GM19025 (cell line): ENCODE results near the gene TMC3.

Experiments
- ATAC-seq: cut with Tn5 transposase; IDR thresholded peaks from one replicate; pipeline ENCODE4 v1.9.1; 2021; ENCODE audit warnings: mild to moderate bottlenecking, low read depth, moderate library complexity; ENCODE audit not compliant: unreplicated experiment

Gene TMC3

DNA sequence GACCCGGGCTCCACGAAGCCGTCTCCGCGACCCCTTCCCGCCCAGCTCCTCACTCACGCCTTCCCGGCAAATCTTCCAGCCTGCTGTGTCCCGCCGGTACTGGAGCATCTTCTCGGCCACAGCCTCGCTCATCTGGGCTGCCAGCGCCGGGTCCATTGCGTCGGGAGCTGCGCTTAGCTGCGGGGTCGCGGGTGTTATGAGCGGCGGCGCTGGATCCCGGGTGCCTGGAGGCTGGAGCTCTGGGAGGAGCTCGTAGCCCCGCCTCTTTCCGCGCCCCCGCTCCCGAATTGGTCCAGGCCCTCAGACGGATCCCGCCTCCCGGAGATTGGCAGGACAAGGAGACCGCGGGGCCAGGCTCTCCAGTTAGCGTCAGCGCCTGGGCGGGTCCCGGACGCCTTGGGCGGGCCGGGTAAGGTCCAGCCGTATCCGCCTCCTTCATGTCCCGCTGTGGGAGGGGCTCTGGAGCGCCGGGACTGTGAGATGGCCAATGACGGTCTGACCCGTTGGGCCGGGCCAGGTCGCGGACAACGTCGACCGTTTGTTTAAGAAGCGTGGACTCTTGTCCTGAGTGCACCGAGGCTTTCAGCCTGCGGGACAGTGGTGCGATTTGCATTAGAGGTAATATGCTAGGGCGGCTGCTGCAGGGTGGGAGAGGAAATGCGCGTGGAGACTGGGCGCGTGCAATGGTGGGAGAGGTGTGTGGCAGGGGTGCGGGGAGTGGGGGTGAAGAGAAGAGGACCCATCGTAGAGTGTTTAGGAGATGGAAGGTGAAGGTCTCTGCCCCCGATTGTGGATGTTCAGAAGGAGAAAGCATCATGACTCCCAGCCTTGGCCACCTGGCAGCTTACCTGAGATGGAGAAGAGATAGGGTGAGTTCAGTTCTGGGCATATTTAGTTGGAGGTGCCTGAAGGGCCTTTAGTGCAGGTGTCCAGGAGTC is 49.8 kb downstream of the TMC3 start, which contains the start of gene STARD5:
Gene STARD5 (minus strand): TSS at position 198 of the 938 bp plus-strand sequence. CDS start 42 bp downstream, at position 156.
- ATAC-seq: peak; percentile 100

- no peak for ATAC-seq
Measured at GRCh38 chr15:81323559-81323943, 50.5 kb downstream of the TMC3 start.

- no peak for ATAC-seq
Measured at GRCh38 chr15:81322676-81323253, 51.2 kb downstream of the TMC3 start.

GRCh38 chr15:81321667-81322066 is 52.3 kb downstream of the TMC3 start:
- no peak for ATAC-seq

DNA sequence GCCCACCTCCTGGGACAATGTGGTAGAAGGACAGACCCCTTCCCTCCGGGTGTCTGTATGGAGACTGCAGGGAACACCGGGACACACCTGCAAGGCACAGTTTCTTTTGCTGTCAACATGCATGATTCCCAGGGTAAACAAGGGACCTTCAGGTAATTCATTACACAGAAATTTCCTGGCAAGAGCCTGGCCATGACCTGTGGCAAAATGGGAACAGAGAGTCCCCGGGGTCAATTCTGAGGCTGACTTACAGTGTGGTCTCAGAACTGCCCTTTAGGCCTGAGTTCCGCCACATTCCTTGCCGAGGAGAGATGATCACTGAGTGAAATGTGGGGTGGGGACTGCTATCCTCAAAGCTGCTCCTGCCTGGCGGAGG is 56.4 kb downstream of the TMC3 start:
- no peak for ATAC-seq

GRCh38 chr15:81316267-81316666 is 57.7 kb downstream of the TMC3 start:
- no peak for ATAC-seq

DNA sequence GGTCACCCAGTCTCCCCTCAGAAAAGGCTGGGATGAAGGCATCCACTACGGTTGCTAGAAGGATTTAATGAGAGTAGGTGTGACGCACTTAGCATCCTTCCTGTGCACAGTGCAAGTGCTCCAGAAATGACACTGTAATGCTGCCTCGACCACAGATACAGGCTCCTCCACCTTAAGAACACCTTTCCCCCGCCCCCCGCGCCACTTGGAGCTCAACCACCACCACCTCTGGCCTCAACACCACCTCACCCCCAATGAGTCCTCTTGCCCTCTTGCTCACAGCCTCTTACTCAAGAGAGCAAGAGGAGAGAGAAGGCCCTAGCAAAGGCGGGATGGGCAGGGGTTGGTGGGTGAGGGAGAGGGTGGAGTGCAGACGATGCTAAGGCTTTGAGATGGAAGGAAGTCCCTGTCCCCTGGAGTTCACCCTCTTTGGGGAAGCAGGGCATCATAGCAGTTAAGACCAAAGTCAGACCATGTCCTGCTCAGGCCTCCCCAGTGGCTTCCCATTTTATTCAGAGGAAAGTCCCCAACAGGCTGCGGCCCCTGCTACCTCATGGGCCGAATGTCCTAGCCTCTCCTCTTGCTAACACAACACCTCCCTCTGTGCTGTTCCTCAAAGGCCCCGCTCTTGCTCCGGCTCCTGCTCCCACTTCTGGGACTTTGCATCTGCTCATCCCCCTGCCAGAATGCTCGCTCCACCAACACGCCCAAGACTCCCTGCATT is 58.4 kb downstream of the TMC3 start:
- ATAC-seq: no peak

- no peak for ATAC-seq
Measured at GRCh38 chr15:81314378-81314777, 59.6 kb downstream of the TMC3 start.

DNA sequence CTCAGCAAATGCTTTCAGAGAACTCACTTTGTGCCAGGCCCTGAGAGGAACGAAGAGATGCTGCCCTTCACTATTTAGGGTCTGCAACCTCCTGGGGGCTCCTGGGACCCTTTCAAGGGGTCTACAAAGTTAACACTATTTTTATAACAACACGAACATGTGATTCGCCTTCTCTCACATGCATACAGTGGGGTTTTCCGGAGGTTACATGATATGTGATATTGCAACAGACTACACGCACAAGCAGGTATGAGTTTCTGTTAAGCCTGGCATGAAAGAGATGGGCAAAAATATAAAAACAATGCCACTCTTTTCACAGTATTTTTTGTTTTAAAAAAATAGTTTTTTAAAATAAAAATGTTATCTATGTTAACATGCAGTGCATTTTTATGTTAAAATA is 60.3 kb downstream of the TMC3 start:
- ATAC-seq: no peak

DNA sequence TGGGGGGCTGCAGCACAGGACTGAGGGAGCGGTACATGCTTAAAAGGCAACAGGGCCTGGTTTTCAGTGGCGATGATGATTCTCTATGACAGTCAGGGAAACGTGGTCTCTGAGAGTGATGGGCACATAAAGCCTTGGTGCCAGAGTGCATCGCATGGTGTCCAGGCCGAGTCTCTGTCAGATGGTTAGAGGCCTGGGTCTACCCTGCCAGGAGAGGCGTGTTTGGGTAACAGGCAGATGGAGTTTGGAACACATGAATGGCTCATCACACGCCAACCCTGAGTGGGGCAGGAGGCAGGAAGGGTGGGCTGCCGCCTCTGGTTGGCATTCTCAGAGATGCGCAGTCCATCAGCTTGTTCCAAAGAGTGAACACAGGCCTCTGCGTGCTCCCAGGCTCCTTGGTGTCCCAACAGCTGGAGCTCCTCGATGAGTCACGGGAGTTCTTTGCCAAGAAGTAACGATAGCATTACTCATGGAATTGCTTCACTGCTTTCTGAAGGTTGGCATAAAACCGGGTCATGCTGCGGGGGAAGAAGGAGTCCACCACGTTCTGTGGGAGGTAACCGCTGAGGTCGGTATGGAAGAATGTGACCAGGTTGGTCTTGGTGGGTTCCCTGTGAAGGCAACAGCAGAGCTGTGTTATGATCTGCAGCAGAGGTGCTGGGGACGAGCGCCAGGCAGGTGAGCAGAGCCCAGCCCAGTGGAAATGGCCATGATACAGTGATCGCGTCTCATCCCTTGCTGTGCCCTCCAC is 61.0 kb downstream of the TMC3 start:
- ATAC-seq: no peak

DNA sequence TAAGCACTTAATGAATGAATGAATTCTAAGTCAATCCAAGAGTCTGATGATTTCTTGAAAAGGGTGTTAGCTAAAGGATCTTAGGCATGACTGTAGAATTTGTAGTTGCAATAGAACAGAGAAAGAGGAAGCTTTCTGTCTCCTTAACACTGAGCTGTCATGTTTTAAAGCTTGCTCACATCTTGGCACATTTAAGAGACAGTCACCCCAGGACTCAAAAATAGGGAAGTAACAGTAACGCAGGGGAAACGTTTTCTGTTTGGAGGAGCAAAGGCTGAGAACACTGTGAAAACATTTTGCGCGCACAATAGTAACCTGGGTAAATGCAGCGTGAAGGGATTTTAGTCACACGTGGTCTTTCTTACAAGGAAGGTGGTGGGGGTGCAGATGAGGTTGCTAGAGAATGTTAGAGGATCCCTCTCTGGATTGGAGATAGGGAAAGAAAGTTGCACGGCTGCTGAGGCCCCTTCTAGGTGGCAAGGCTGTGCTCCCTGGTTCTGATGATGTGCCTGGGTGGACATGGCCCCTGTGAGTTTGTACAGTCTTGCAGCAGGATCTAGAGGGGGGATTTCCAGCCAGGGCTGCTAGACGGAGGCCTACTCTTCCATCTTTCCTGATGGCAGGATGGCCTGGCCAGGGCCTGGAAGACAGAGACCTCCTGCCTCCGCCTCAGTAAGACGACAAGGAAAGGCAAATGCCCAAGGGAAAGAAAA is 62.1 kb downstream of the TMC3 start:
- ATAC-seq: no peak

DNA sequence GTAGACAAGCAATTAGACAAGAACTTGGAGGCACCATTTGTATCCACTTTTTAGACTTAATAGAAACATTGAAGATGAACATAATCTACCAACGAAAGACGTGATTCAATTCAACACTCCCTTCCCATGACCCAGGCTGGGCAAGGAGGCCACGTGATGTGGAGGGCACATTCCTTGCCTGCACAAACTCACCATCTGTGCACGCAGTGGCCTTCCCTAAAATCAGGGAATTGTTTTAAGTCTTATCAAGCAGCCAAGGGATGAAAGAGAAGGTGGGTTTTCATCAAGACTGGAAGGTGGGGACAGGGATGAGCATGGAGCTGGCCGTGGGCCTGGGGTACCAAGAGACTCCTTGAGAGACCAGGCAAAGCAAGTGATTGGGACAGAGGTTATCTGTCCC is 63.5 kb downstream of the TMC3 start:
- no peak for ATAC-seq

DNA sequence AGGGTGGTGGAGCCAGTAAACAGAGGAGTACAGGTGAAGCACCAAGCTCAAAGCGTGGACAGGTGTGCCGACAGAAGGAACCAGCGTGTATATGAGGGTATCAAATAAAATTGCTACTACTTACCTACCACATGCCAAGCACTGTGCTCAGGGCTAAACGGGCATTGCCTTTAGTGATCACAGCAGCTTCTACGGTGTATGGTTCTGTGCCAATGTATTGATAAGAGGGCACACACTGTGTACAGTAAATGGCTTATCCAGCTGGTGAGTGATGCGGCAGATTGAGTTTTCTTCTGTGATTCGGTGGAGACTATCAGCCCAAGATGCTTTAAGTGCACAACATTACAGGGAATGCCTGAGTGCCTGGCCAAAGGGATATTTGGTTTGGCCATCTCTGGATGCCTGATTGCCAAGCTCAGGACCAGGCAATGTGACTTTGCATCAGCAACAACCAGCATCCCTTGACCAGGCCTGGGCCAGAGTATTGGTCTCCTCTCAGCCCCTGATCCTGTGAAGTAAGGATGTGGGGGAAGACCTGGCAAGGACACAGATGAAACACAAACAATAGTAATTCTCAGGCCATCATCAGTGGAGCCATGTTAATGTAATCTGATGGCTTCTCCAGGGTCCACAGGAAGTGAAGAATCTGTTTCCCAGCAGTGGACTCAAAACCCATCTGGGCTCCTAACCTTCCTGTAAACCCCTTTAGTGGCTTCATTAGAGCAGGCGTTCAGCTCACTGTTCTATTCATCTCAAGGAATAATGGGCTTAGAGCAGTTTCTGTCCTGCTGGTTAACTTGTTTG is 64.2 kb downstream of the TMC3 start:
- ATAC-seq: no peak

GRCh38 chr15:81308260-81308659 is 65.8 kb downstream of the TMC3 start:
- no peak for ATAC-seq

GRCh38 chr15:81304226-81304625 is 69.8 kb downstream of the TMC3 start:
- ATAC-seq: no peak

- no peak for ATAC-seq
Measured at GRCh38 chr15:81303244-81304225, 70.5 kb downstream of the TMC3 start.

DNA sequence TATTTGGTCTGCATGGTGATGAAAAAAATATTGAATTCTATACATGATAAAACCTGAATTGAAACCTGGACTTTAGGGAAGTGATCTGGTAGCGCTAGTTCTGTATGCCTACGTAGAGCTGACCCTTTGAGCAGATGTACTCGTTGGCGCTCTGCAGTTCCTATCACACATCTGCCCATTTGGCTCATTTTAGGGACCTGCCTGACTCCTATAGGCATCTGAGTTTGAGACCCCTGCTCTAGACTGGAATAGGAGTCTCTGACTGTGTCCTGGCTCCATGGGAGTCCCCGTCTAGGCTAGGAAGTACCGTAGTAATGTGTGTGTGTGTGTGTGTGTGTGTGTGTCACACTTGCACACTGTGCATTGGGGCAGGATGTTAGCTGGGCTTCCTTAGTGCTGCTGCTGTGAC is 71.3 kb downstream of the TMC3 start:
- no peak for ATAC-seq

- peak; percentile 84 for ATAC-seq
Measured at GRCh38 chr15:81301815-81302399, 72.1 kb downstream of the TMC3 start.
